Body of pancreas (tissue), 4 donors: ENCODE measurements around the gene INTS13. TPM values are rescaled to one million over a fixed set of nuclear protein-coding genes. Genes with fewer than 3 reads are reported as not detected.
A peak's percentile ranks its signal among the peaks of the same experiment; 100 is the strongest.

ENCODE experiments used
- ATAC-seq: fragments of 150-250 bp; one replicate; pipeline ENCODE4 v1.9.1; 2016
- DNase-seq, 4 donors: peaks; one replicate each; pipeline ENCODE4 v3.0.0-alpha.2; 2019
- H3K27ac ChIP-seq, 4 donors: fragments of 200-600 bp; sonication (generic); 1 replicate in 3 of 4; 2 replicates in 1 of 4; pipeline versions ENCODE4 v1.5.1 to v1.6.1; 2016 to 2019; ENCODE audit warnings: mild to moderate bottlenecking in 1 of 4, mixed read lengths in 1 of 4, moderate library complexity in 1 of 4
- H3K27me3 ChIP-seq, 2 donors: fragments of 200-600 bp; sonication (generic); one replicate each; pipeline ENCODE4 v1.6.0; 2016; ENCODE audit warnings: mild to moderate bottlenecking in 1 of 2
- H3K36me3 ChIP-seq, 2 donors: fragments of 200-600 bp; sonication (generic); replicated peaks in 1 of 2; 2 replicates each; pipeline ENCODE4 v1.5.1; 2016; ENCODE audit warnings: low read depth in 2 of 2; ENCODE audit not compliant: insufficient read depth in 1 of 2
- H3K4me1 ChIP-seq: fragments of 200-600 bp; sonication (generic); one replicate; pipeline ENCODE4 v1.6.0; 2016
- H3K4me3 ChIP-seq, 2 donors: fragments of 200-600 bp; sonication (generic); 1 replicate in 1 of 2; 2 replicates in 1 of 2; pipeline ENCODE4 v1.5.1; 2016 to 2019
- H3K9me3 ChIP-seq, 3 donors: fragments of 200-600 bp; sonication (generic); 1 replicate in 2 of 3; 2 replicates in 1 of 3; pipeline ENCODE4 v1.5.1; 2016
- POLR2A ChIP-seq, 3 donors: fragments of 450-650 bp; IDR thresholded peaks; one replicate each; pipeline ENCODE4 v1.6.1; 2016; ENCODE audit warnings: antibody characterized with exemption in 3 of 3, mild to moderate bottlenecking in 2 of 3
- WGBS, 2 donors: methylation state at CpG; one replicate each; pipeline ENCODE4 v1.1.5; 2017; 5-methylcytosine and 5-hydroxymethylcytosine counted together
- intact Hi-C: fragments of 100-400 bp; cut with DNase I; formaldehyde crosslinking; loops from one replicate; pipeline ENCODE4 v1.15.1; 2023
- total RNA-seq, 2 donors: library from RNA; depleted of rRNA; stranded (reverse); fragments of >200 nt; gene quantifications; one replicate each; pipeline ENCODE4 v1.1.0, GENCODE V29; 2016
- TF ChIP-seq, protein P1 (sequence below), 7 experiments: fragments of 450-650 bp in 4 of 7; fragments of 200-600 bp in 3 of 7; sonication (generic) in 3 of 7; IDR thresholded peaks; one replicate each; pipeline ENCODE4 v1.5.1; 2016 to 2019; ENCODE audit warnings: antibody characterized with exemption in 7 of 7

The INTS13 gene
- 10 to 100 TPM; 12.9 to 13.0 TPM for total RNA-seq

- intact Hi-C loops: no loop called here
- no peaks in the 10 kb centered on the region for H3K27me3 ChIP-seq
- H3K9me3 ChIP-seq: no peaks in the 10 kb centered on the region
- TF ChIP-seq, protein P1, sequence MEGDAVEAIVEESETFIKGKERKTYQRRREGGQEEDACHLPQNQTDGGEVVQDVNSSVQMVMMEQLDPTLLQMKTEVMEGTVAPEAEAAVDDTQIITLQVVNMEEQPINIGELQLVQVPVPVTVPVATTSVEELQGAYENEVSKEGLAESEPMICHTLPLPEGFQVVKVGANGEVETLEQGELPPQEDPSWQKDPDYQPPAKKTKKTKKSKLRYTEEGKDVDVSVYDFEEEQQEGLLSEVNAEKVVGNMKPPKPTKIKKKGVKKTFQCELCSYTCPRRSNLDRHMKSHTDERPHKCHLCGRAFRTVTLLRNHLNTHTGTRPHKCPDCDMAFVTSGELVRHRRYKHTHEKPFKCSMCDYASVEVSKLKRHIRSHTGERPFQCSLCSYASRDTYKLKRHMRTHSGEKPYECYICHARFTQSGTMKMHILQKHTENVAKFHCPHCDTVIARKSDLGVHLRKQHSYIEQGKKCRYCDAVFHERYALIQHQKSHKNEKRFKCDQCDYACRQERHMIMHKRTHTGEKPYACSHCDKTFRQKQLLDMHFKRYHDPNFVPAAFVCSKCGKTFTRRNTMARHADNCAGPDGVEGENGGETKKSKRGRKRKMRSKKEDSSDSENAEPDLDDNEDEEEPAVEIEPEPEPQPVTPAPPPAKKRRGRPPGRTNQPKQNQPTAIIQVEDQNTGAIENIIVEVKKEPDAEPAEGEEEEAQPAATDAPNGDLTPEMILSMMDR (IDR thresholded peaks at IDR 0.05): peak in 1 of 7 experiments; percentile 14
- peak; percentile 88 to 98 (median 98) for TF ChIP-seq POLR2A (IDR thresholded peaks at IDR 0.05)
- H3K4me1 ChIP-seq: peaks cover 50% of the 10 kb centered on the region
- WGBS, 2 donors: 0 to 1% methylated on average over 31 to 68 of the region's 69 CpGs
- peak; percentile 99 for DNase-seq
- H3K4me3 ChIP-seq: peak within 1 kb of the TSS; percentile 78 to 86
- no peaks in the 10 kb centered on the region for H3K36me3 ChIP-seq
- peak within 1 kb of the TSS; percentile 86 to 95 (median 88) for H3K27ac ChIP-seq
- peak; percentile 95 for ATAC-seq
Observed at GRCh38 chr12:26937863-26938700, at the start of gene INTS13, which contains the start of gene FGFR1OP2. INTS13 (minus strand) TSS chr12:26937981; CDS start chr12:26936803, 1,178 bp downstream. FGFR1OP2 (plus strand) TSS chr12:26938470; CDS start chr12:26954159, 15,689 bp downstream.

GRCh38 chr12:26982866-26983265 is 45.1 kb upstream of the INTS13 start:
- no peaks in the 10 kb centered on the region for H3K4me1 ChIP-seq
- peaks cover 4 to 14% of the 10 kb centered on the region in 2 donors for H3K36me3 ChIP-seq
- intact Hi-C loops: no loop called here
- no peak overlapping the region for H3K4me3 ChIP-seq
- no peak for DNase-seq
- no peak overlapping the region for H3K27ac ChIP-seq
- H3K9me3 ChIP-seq: no peaks in the 10 kb centered on the region
- TF ChIP-seq, protein P1 (IDR thresholded peaks at IDR 0.05): no peak
- no peak for TF ChIP-seq POLR2A (IDR thresholded peaks at IDR 0.05)
- H3K27me3 ChIP-seq: no peaks in the 10 kb centered on the region
- 95 to 99% methylated on average over 2 of the region's 2 CpGs for WGBS, 2 donors
- ATAC-seq: no peak

DNA sequence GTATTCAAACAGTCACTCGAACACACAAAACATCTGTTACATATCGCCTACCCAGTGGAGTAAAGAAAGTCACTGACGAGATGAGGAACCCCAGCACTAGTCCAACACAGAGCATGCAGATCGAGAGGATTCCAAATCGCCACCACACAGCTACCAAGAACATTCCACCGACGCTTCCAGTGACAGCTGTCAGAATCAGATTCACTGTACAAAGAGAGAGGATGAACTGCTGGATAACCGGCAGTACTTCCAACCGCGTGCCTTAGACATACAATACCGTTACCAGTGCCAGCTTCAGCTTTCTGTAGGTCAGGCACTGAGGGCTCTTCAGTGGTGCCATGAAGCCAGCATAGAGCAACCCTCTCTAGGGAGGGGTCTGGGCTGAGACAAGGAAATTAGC is 42.0 kb upstream of the INTS13 start:
- Histone ChIP-seq H3K36me3 (peaks cover 4 to 16% of the 10 kb centered on the region in 2 donors), H3K4me3 (no peak overlapping the region), H3K4me1 (no peaks in the 10 kb centered on the region), H3K27me3 (no peaks in the 10 kb centered on the region), H3K27ac (no peak overlapping the region), H3K9me3 (no peaks in the 10 kb centered on the region)
- ATAC-seq: no peak
- intact Hi-C loops: no loop called here
- DNase-seq: no peak
- TF ChIP-seq, protein P1 (IDR thresholded peaks at IDR 0.05): no peak
- TF ChIP-seq POLR2A (IDR thresholded peaks at IDR 0.05): no peak
- WGBS, 2 donors: 92 to 98% methylated on average over 11 of the region's 11 CpGs

- Histone ChIP-seq H3K27me3 (no peaks in the 10 kb centered on the region), H3K36me3 (peaks cover 4 to 16% of the 10 kb centered on the region in 2 donors), H3K4me1 (no peaks in the 10 kb centered on the region), H3K4me3 (no peak overlapping the region), H3K27ac (no peak overlapping the region), H3K9me3 (no peaks in the 10 kb centered on the region)
- DNase-seq: no peak
- 89 to 96% methylated on average over 1 of the region's 1 CpG for WGBS, 2 donors
- ATAC-seq: no peak
- intact Hi-C loops: no loop called here
- TF ChIP-seq POLR2A (IDR thresholded peaks at IDR 0.05): no peak
- TF ChIP-seq, protein P1 (IDR thresholded peaks at IDR 0.05): no peak
Observed at GRCh38 chr12:26978801-26979200, 41.0 kb upstream of the INTS13 start.
